ENCODE results near the gene ZNF397.

Gene ZNF397

DNA sequence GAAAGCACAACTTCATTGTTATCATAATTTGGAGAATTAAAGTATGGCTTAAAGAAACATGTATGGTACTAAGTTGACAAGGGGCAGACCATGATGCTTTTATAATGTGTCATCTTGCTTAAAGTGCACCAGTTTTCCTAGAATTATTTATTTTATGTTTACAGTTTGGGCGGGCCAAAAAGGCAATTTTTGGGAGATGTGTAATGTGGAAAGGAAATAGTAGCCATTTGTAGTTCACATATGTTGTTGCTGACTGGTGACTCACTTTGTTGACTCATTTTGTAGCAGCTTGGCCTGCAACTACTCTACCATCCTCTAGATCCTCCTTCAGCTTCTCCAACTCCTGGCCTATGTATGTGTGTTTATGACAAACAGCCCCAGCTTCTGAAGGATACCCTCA lies 41.5 kb downstream of the ZNF397 start:
- TF ChIP-seq, protein P1, sequence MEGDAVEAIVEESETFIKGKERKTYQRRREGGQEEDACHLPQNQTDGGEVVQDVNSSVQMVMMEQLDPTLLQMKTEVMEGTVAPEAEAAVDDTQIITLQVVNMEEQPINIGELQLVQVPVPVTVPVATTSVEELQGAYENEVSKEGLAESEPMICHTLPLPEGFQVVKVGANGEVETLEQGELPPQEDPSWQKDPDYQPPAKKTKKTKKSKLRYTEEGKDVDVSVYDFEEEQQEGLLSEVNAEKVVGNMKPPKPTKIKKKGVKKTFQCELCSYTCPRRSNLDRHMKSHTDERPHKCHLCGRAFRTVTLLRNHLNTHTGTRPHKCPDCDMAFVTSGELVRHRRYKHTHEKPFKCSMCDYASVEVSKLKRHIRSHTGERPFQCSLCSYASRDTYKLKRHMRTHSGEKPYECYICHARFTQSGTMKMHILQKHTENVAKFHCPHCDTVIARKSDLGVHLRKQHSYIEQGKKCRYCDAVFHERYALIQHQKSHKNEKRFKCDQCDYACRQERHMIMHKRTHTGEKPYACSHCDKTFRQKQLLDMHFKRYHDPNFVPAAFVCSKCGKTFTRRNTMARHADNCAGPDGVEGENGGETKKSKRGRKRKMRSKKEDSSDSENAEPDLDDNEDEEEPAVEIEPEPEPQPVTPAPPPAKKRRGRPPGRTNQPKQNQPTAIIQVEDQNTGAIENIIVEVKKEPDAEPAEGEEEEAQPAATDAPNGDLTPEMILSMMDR (IDR thresholded peaks at IDR 0.05; ENCODE audit: low read depth, low read length), result no peak
- H3K4me3 ChIP-seq (ENCODE audit: low read depth, low read length), result no peak overlapping the region

DNA sequence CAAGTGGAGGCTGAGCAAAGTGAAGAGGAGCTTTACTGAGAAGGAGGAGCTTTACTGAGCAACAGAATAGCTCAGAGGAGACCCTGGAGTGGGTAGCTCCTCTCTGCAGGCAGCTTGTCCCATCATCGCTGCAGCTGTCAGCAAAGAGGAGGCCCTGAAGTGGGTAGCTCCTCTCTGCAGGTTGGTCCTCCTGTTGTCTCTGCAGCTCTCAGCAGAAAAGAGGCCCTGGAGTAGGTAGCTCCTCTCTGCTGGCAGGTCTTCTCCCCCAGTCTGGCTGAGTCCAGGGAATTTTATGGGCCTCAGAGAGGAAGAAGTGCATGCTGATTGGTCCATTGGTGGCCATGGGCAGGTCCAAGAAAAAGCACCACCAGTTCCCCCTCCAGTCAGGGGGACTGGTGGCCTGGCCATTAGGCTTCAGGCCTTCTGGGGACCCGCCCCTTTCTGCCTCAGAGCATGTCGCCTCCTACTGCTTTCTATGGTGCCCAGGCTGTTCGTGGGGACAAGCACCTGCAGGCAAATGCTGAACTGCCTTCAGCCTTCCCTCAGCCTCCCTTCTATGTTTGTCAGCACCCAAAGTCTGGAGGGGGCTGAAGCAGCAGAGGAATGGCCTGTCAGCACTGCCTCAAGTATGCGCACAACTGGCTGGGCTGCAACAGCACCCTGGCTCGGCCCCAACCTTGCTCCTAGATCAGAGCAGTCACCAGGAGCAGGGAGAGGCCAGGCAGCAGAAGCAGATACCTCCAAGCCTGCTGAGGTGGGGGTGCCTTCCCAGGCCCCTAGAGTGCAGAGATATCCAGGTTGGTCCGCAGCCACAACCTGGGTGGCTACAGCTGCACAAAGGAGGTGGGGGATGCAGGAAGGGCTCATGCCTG lies 43.3 kb downstream of the ZNF397 start:
- no peak overlapping the region for H3K4me3 ChIP-seq (ENCODE audit: low read depth, low read length)
- TF ChIP-seq, protein P1 (IDR thresholded peaks at IDR 0.05; ENCODE audit: low read depth, low read length), result no peak

DNA sequence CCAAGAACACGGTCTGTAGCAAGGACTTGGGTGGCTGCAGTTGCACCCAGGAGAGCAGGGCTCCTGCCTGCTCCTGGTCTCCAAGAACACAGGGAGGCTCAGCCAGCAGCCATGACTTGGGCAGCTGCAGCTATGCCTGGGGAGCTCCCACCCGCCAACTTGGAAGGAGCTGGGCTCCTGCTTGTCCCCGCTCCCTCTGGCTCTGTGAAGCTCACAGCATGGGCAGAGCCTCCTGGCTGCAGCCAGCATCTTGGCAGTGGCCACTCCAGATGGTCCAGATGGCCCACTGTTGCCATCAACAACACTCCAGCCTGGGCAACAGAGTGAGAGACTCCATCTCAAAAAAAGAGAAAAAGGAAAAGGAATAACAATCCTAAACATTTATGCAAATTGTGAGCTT lies 44.0 kb downstream of the ZNF397 start:
- TF ChIP-seq, protein P1 (IDR thresholded peaks at IDR 0.05; ENCODE audit: low read depth, low read length), result no peak

DNA sequence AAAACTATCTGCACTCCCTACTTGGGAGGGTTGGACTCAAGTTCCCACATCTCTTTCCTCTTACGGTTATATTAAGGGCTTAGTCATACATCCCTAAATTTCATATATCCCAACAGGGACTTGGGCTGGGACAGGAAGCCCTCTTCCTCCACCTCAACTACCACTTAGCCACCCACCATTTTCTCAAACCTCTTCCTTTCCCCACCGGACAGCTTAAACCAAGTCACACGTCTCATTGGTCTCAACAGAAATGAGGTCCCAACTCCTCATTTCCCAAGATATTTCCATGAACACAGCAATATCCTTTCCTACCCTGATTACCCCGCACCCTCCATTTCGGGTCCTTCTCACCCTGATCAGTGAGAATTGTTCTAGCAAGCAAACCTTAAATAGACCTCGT lies 48.5 kb downstream of the ZNF397 start:
- TF ChIP-seq, protein P1 (IDR thresholded peaks at IDR 0.05; ENCODE audit: low read depth, low read length), result no peak
- H3K4me3 ChIP-seq (ENCODE audit: low read depth, low read length), result peak overlapping the region; percentile 95

More for the DNA sequence above, 44.0 kb downstream of the ZNF397 start:
- H3K4me3 ChIP-seq (ENCODE audit: low read depth, low read length), result no peak overlapping the region

DNA sequence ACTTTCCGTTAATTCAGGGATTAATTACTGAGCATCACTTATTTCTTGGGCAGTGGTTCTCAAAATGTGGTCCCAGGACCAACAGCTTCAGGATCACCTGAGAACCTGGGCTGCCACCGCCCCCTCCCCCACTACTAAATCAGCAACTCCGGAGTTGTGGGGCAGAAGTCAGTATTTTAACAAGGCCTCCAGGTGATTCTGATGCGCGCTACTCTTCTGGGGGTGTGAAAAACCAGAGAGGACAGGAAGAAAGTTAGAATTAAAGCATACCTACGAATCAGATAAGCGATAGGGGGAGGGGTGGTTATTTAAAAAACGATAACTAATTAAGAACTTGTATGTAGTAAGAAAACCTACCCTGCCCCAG lies 48.9 kb downstream of the ZNF397 start:
- TF ChIP-seq, protein P1 (IDR thresholded peaks at IDR 0.05; ENCODE audit: low read depth, low read length), result no peak
- H3K4me3 ChIP-seq (ENCODE audit: low read depth, low read length), result peak overlapping the region; percentile 95

DNA sequence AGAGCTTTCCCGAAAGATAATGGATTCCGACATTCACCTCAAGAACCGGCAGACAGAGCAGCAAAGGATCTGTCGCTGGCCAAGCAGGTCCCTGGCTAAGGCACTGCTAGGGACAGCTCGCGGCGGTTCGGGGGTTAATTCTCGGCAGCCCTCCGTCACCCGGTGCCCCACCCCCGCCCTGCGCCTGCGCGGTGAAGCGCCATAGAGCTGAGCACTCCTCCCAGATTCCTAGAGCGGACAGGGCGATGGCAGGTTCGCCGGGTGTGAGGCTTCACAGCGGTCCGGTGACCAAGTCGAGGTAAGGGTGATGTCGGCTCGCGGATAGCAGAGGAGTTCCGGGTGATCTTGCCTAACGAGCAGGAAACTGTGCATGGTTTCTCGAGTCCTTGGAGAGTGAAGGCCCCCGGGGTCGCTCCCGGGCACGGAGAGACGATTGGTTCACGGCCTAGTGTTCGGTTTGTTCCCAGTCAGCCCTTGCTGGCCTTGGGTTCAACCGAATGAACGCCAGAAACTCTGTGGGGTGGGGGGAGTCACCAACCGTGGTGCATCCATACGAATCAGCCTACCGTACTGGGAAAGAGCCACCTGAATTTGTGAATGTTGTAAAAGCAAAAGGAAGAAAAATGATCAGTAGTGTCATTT lies 49.4 kb downstream of the ZNF397 start, which contains the start of gene ZSCAN30:
TSS of gene ZSCAN30 (minus strand) at position 136 of the 642 bp plus-strand sequence. CDS start 25,877 bp downstream, outside the sequence.
- peak within 1 kb of the TSS; percentile 95 for H3K4me3 ChIP-seq (ENCODE audit: low read depth, low read length)
- TF ChIP-seq, protein P1 (IDR thresholded peaks at IDR 0.05; ENCODE audit: low read depth, low read length), result no peak

DNA sequence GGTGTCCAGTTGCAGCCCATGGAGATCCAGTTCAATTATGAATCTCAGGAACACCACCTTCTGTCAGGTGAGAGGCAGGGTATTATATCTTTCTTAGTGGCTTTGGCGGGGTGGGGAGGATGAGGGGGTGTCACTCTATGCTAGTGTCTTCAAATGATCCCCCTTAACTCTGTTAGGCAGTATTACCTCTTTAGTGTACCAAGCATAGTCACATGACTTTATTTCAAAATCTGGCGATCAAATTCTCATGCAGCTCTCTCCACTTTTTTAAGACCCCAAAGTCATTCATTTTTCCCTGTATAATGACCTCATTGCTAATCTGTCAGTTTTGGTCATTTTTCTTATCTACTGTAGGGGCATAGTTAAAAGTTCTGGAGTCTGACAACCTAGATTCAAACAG lies 50.3 kb downstream of the ZNF397 start:
- peak overlapping the region; percentile 95 for H3K4me3 ChIP-seq (ENCODE audit: low read depth, low read length)
- TF ChIP-seq, protein P1 (IDR thresholded peaks at IDR 0.05; ENCODE audit: low read depth, low read length), result no peak
